ENCODE results near the gene YIPF3. TPM values are rescaled to one million over a fixed set of nuclear protein-coding genes. Genes with fewer than 3 reads are reported as not detected.

Gene YIPF3
- total and polyA plus RNA-seq, 2 experiments from 2014 or later = 166 to 198 TPM

DNA sequence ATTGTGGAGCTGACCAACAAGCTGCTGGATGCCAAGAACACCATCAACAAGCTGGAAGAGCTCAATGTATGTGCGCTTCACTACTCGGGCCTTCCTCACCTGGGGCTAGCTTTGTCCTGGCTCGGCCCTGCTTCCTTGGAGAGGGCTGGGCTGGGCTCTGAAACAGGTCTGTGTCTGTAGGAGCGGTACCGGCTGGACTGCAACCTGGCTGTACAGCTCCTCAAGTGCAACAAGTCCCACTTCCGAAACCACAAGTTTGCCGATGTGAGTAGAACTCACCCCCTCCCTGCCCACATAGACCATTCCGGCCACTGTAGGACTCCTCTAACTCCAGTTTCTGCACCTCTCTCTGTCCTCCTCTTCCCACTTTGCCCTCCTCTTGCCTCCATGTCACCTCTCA, 13.3 kb downstream of the YIPF3 start:
- 96% methylated on average over 8 of the region's 8 CpGs for WGBS (ENCODE audit: low lambda C conversion rate, missing lambda C conversion rate)

DNA sequence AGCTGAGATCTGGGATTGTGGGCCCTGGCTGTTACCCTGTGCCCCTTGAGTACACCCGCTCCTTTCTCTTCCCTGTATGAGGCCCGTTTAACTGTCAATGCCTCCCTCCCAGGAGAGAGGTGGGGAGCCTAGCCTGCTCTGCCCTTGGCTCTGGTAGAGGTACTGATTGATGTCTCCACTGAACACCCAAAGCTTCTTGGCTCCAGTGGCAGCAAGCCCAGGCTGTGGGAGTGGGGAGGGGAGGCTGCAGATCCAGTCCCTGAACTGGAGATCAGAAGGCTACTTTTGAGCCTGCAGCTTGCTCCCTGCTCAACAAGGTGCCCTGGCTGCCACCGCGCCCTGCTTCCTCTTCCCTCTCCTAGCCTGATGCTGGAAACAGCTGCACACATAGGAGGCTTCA, 14.1 kb downstream of the YIPF3 start:
- no peak for TF ChIP-seq EZH2 (IDR thresholded peaks at IDR 0.05; ENCODE audit: borderline replicate concordance)
- TF ChIP-seq, protein P1, sequence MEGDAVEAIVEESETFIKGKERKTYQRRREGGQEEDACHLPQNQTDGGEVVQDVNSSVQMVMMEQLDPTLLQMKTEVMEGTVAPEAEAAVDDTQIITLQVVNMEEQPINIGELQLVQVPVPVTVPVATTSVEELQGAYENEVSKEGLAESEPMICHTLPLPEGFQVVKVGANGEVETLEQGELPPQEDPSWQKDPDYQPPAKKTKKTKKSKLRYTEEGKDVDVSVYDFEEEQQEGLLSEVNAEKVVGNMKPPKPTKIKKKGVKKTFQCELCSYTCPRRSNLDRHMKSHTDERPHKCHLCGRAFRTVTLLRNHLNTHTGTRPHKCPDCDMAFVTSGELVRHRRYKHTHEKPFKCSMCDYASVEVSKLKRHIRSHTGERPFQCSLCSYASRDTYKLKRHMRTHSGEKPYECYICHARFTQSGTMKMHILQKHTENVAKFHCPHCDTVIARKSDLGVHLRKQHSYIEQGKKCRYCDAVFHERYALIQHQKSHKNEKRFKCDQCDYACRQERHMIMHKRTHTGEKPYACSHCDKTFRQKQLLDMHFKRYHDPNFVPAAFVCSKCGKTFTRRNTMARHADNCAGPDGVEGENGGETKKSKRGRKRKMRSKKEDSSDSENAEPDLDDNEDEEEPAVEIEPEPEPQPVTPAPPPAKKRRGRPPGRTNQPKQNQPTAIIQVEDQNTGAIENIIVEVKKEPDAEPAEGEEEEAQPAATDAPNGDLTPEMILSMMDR (IDR thresholded peaks at IDR 0.05; ENCODE audit: poor library complexity) = no peak
- no peak for TF ChIP-seq EZH2phosphoT487 (IDR thresholded peaks at IDR 0.05; ENCODE audit: low read depth, severe bottlenecking, unreplicated experiment)
- H3K9me3 ChIP-seq (ENCODE audit: low read depth) = no peaks in the 10 kb centered on the region
- no peak overlapping the region for H3K4me2 ChIP-seq
- H3K27ac ChIP-seq = no peak overlapping the region
- H3K9me2 ChIP-seq (replicated peaks; ENCODE audit: insufficient read depth) = no peaks in the 10 kb centered on the region
- no peak for DNase-seq (ENCODE audit: low spot score)
- no peaks in the 10 kb centered on the region for H3K27me3 ChIP-seq
- H3K36me3 ChIP-seq (replicated peaks; ENCODE audit: insufficient read depth, low read depth) = no peaks in the 10 kb centered on the region
- no peak overlapping the region for H2AFZ ChIP-seq
- H3K4me3 ChIP-seq = no peak overlapping the region
- H3K79me2 ChIP-seq = no peaks in the 10 kb centered on the region
- H3K4me1 ChIP-seq (ENCODE audit: insufficient read depth) = peaks cover 4% of the 10 kb centered on the region
- H4K20me1 ChIP-seq (ENCODE audit: insufficient read depth, poor library complexity, severe bottlenecking) = peaks cover under 1% of the 10 kb centered on the region
- WGBS (ENCODE audit: low lambda C conversion rate, missing lambda C conversion rate) = 93% methylated on average over 4 of the region's 4 CpGs

More for the DNA sequence above, 13.3 kb downstream of the YIPF3 start:
- Histone ChIP-seq H3K27me3 (peaks cover under 1% of the 10 kb centered on the region), H3K79me2 (no peaks in the 10 kb centered on the region), H3K27ac (no peak overlapping the region), H3K4me3 (no peak overlapping the region), H3K4me2 (no peak overlapping the region), H2AFZ (no peak overlapping the region), H3K9me3 (ENCODE audit: low read depth) (no peaks in the 10 kb centered on the region), H3K9me2 (replicated peaks; ENCODE audit: insufficient read depth) (no peaks in the 10 kb centered on the region), H4K20me1 (ENCODE audit: insufficient read depth, poor library complexity, severe bottlenecking) (no peaks in the 10 kb centered on the region), H3K4me1 (ENCODE audit: insufficient read depth) (peaks cover 4% of the 10 kb centered on the region), H3K36me3 (replicated peaks; ENCODE audit: insufficient read depth, low read depth) (no peaks in the 10 kb centered on the region)
- TF ChIP-seq EZH2phosphoT487 (IDR thresholded peaks at IDR 0.05; ENCODE audit: low read depth, severe bottlenecking, unreplicated experiment) (no peak), EZH2 (IDR thresholded peaks at IDR 0.05; ENCODE audit: borderline replicate concordance) (no peak)
- TF ChIP-seq, protein P1 (IDR thresholded peaks at IDR 0.05; ENCODE audit: poor library complexity) = no peak
- no peak for DNase-seq (ENCODE audit: low spot score)

DNA sequence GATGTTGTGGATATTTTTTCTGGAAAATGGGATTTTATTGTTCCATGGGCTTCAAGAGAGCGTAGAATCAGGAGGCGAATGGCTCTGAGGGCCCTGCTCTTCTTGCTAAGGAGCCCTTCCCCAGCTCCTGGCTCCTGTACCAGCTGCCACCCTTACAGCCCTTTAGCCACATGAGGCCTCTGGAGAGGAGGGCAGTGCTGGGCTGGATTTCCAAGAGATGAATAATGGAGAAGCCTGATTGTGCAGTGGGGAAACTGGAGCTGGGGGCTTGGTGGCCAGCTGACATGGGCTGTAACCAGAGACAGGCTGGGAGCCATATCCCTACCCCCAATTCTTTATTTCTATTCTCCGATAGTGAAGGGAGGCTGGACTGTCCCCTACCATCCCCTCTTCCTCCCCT, 15.8 kb downstream of the YIPF3 start:
- Histone ChIP-seq H3K9me3 (ENCODE audit: low read depth) (no peaks in the 10 kb centered on the region), H3K79me2 (peaks cover 7% of the 10 kb centered on the region), H4K20me1 (ENCODE audit: insufficient read depth, poor library complexity, severe bottlenecking) (peaks cover 9% of the 10 kb centered on the region), H2AFZ (no peak overlapping the region), H3K36me3 (replicated peaks; ENCODE audit: insufficient read depth, low read depth) (no peaks in the 10 kb centered on the region), H3K27ac (no peak overlapping the region), H3K9me2 (replicated peaks; ENCODE audit: insufficient read depth) (no peaks in the 10 kb centered on the region), H3K4me2 (no peak overlapping the region), H3K4me3 (no peak overlapping the region), H3K27me3 (no peaks in the 10 kb centered on the region), H3K4me1 (ENCODE audit: insufficient read depth) (peaks cover 12% of the 10 kb centered on the region)
- TF ChIP-seq EZH2 (IDR thresholded peaks at IDR 0.05; ENCODE audit: borderline replicate concordance) = no peak
- TF ChIP-seq, protein P1 (IDR thresholded peaks at IDR 0.05; ENCODE audit: poor library complexity) = no peak
- no peak for TF ChIP-seq EZH2phosphoT487 (IDR thresholded peaks at IDR 0.05; ENCODE audit: low read depth, severe bottlenecking, unreplicated experiment)
- DNase-seq (ENCODE audit: low spot score) = no peak
- 98% methylated on average over 3 of the region's 3 CpGs for WGBS (ENCODE audit: low lambda C conversion rate, missing lambda C conversion rate)

Data from hepatocyte (in vitro differentiated cells).